Mesenchymal stem cell (in vitro differentiated cells and primary cell): ENCODE data around the gene CAPN5.

Experiments used
- DNase-seq: peaks from one replicate; pipeline ENCODE4 v3.0.0-alpha.2; 2013
- H2AFZ ChIP-seq: one replicate; pipeline ENCODE4 v1.6.1; 2013; ENCODE audit warnings: low read depth, mild to moderate bottlenecking, control low read depth, inconsistent platforms, low read length, moderate library complexity
- H2AK5ac ChIP-seq: 2 replicates; pipeline ENCODE4 v1.6.1; 2013; ENCODE audit warnings: low read length, moderate library complexity, mild to moderate bottlenecking, inconsistent platforms; ENCODE audit not compliant: severe bottlenecking
- H2BK120ac ChIP-seq: one replicate; pipeline ENCODE4 v1.6.1; 2013; ENCODE audit warnings: low read depth, mild to moderate bottlenecking, inconsistent platforms, low read length, moderate library complexity
- H2BK12ac ChIP-seq, 2 experiments: one replicate each; pipeline ENCODE4 v1.6.1; 2013; ENCODE audit warnings: inconsistent platforms in 2 of 2, low read length in 2 of 2, mild to moderate bottlenecking in 2 of 2, moderate library complexity in 2 of 2, control low read depth in 1 of 2
- H2BK15ac ChIP-seq: one replicate; pipeline ENCODE4 v1.6.1; 2013; ENCODE audit warnings: mild to moderate bottlenecking, low read depth, inconsistent platforms; ENCODE audit not compliant: poor library complexity, severe bottlenecking
- H2BK5ac ChIP-seq: 2 replicates; pipeline ENCODE4 v1.6.1; 2013; ENCODE audit warnings: low read depth, mild to moderate bottlenecking, low read length, control low read depth, inconsistent platforms; ENCODE audit not compliant: poor library complexity, severe bottlenecking
- H3K14ac ChIP-seq, 2 experiments: one replicate each; pipeline ENCODE4 v1.6.1; 2013; ENCODE audit warnings: inconsistent platforms in 2 of 2, low read length in 2 of 2, control low read depth in 1 of 2, mild to moderate bottlenecking in 1 of 2, moderate library complexity in 1 of 2
- H3K18ac ChIP-seq, 2 experiments: one replicate each; pipeline ENCODE4 v1.6.1; 2013; ENCODE audit warnings: inconsistent platforms in 2 of 2, low read length in 2 of 2, control low read depth in 1 of 2, low read depth in 1 of 2, mild to moderate bottlenecking in 1 of 2
- H3K23ac ChIP-seq, 2 experiments: one replicate each; pipeline ENCODE4 v1.6.1; 2013; ENCODE audit warnings: inconsistent platforms in 2 of 2, low read length in 2 of 2, mild to moderate bottlenecking in 2 of 2, moderate library complexity in 2 of 2, control low read depth in 1 of 2
- H3K27ac ChIP-seq: 2 replicates; pipeline ENCODE4 v1.5.1; 2013; ENCODE audit warnings: mild to moderate bottlenecking, moderate library complexity, low read length, control low read depth, inconsistent platforms; ENCODE audit not compliant: poor library complexity, severe bottlenecking
- H3K27me3 ChIP-seq, 2 experiments: 2 replicates each; pipeline versions ENCODE4 v1.6.1 to v1.7.0; 2013; ENCODE audit warnings: low read length in 2 of 2, mild to moderate bottlenecking in 2 of 2, moderate library complexity in 2 of 2, control low read depth in 1 of 2, inconsistent platforms in 1 of 2; ENCODE audit not compliant: control insufficient read depth in 1 of 2, insufficient read depth in 1 of 2
- H3K36me3 ChIP-seq, 2 experiments: 2 replicates each; pipeline versions ENCODE4 v1.6.1 to v1.7.0; 2013; ENCODE audit warnings: low read length in 2 of 2, control low read depth in 1 of 2, inconsistent platforms in 1 of 2, low read depth in 1 of 2, mild to moderate bottlenecking in 1 of 2; ENCODE audit not compliant: insufficient read depth in 2 of 2, control insufficient read depth in 1 of 2
- H3K4ac ChIP-seq, 2 experiments: one replicate each; pipeline ENCODE4 v1.6.1; 2013; ENCODE audit warnings: inconsistent platforms in 2 of 2, low read length in 2 of 2, mild to moderate bottlenecking in 2 of 2, moderate library complexity in 2 of 2, control low read depth in 1 of 2, low read depth in 1 of 2
- H3K4me1 ChIP-seq: 2 replicates; pipeline ENCODE4 v1.6.1; 2013; ENCODE audit warnings: low read depth, low read length, control low read depth; ENCODE audit not compliant: control insufficient read depth, insufficient read depth
- H3K4me2 ChIP-seq: 2 replicates; pipeline ENCODE4 v1.6.1; 2013; ENCODE audit warnings: low read length, mild to moderate bottlenecking, inconsistent platforms; ENCODE audit not compliant: poor library complexity, severe bottlenecking
- H3K4me3 ChIP-seq, 2 experiments: 2 replicates each; pipeline versions ENCODE4 v1.5.1 to v1.7.0; 2013; ENCODE audit warnings: low read length in 2 of 2, mild to moderate bottlenecking in 2 of 2, control low read depth in 1 of 2, low read depth in 1 of 2; ENCODE audit not compliant: insufficient read depth in 1 of 2
- H3K79me1 ChIP-seq: replicated peaks from 2 replicates; pipeline ENCODE4 v1.6.1; 2013; ENCODE audit warnings: mild to moderate bottlenecking, control low read depth, low read length, inconsistent platforms; ENCODE audit not compliant: poor library complexity, severe bottlenecking
- H3K9ac ChIP-seq: 2 replicates; pipeline ENCODE4 v1.7.0; 2013; ENCODE audit warnings: mild to moderate bottlenecking, low read length, moderate library complexity
- H3K9me3 ChIP-seq: 2 replicates; pipeline ENCODE4 v1.7.0; 2013; ENCODE audit warnings: mild to moderate bottlenecking, low read length; ENCODE audit not compliant: control insufficient read depth
- H4K8ac ChIP-seq: one replicate; pipeline ENCODE4 v1.6.1; 2013; ENCODE audit warnings: inconsistent platforms, mild to moderate bottlenecking, low read length, moderate library complexity
- H4K91ac ChIP-seq: one replicate; pipeline ENCODE4 v1.6.1; 2013; ENCODE audit warnings: mild to moderate bottlenecking, low read length, inconsistent platforms
- WGBS: methylation state at CpG from one replicate; pipeline ENCODE4 v1.1.7; 2013; ENCODE audit warnings: mixed read lengths; 5-methylcytosine and 5-hydroxymethylcytosine counted together

The CAPN5 gene

DNA sequence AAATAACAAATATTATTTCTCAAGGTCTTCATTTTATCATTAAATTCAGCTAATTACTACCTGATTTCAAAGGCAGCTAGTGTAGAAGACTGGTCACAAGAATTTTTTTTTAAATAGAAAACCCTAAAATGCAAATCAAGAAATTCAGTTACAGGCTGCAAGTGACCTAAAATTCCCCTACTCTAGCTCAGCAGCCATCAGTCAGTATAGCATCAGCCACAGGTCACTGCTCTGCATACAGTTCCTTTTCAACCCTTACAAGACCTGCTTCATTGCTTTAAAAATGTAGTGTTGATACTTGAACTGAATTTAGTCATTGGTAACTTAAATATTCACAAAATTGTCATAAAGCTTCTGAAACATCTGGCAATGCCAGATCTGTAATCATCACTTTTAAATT, 42.0 kb upstream of the CAPN5 start:
- H2AK5ac ChIP-seq, result no peak overlapping the region
- no peak overlapping the region for H3K14ac ChIP-seq
- no peaks in the 10 kb centered on the region for H3K79me1 ChIP-seq
- no peak for DNase-seq
- no peak overlapping the region for H3K27ac ChIP-seq
- no peak overlapping the region for H2BK5ac ChIP-seq
- H3K4me2 ChIP-seq, result no peak overlapping the region
- H3K9me3 ChIP-seq, result no peaks in the 10 kb centered on the region
- peaks cover 0 to 13% of the 10 kb centered on the region in 2 experiments for H3K36me3 ChIP-seq
- no peak overlapping the region for H2AFZ ChIP-seq
- no peak overlapping the region for H3K9ac ChIP-seq
- H2BK12ac ChIP-seq, result no peak overlapping the region
- H2BK120ac ChIP-seq, result no peak overlapping the region
- no peaks in the 10 kb centered on the region for H3K4me1 ChIP-seq
- H2BK15ac ChIP-seq, result no peak overlapping the region
- peaks cover 1 to 7% of the 10 kb centered on the region in 2 experiments for H3K27me3 ChIP-seq
- H3K4ac ChIP-seq, result no peak overlapping the region
- H3K23ac ChIP-seq, result no peak overlapping the region
- no peak overlapping the region for H4K8ac ChIP-seq
- no peak overlapping the region for H3K18ac ChIP-seq
- H4K91ac ChIP-seq, result no peak overlapping the region
- no peak overlapping the region for H3K4me3 ChIP-seq

DNA sequence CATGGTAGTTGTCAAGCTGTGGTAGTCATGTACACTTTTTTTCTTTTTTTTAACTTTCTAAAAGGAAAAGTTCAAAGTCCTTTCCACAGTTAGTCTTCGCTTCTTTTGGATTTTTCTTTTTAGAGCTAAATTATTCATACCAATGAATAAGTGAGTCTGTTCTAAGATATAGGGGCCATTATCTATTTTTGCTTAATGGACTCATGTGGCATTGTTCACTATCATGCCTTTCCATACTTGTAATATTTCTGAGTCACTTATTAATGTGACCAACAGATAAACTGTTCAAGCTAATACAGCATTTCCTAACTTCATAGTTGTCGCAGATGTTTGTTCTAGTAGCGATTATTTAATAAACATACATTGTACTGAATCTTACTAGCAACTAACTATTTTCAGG, 40.5 kb upstream of the CAPN5 start:
- no peak overlapping the region for H3K18ac ChIP-seq
- H2AK5ac ChIP-seq, result no peak overlapping the region
- WGBS, result no CpG with 5 or more reads among the region's 3 CpGs
- H3K27ac ChIP-seq, result no peak overlapping the region
- H3K23ac ChIP-seq, result no peak overlapping the region
- no peaks in the 10 kb centered on the region for H3K79me1 ChIP-seq
- no peak overlapping the region for H4K91ac ChIP-seq
- H3K4ac ChIP-seq, result no peak overlapping the region
- H4K8ac ChIP-seq, result no peak overlapping the region
- H2BK12ac ChIP-seq, result no peak overlapping the region
- H2BK120ac ChIP-seq, result no peak overlapping the region
- no peak overlapping the region for H2AFZ ChIP-seq
- peaks cover 15 to 22% of the 10 kb centered on the region in 2 experiments for H3K27me3 ChIP-seq
- no peaks in the 10 kb centered on the region for H3K9me3 ChIP-seq
- no peaks in the 10 kb centered on the region for H3K4me1 ChIP-seq
- no peak for DNase-seq
- H3K9ac ChIP-seq, result no peak overlapping the region
- peaks cover 0 to 2% of the 10 kb centered on the region in 2 experiments for H3K36me3 ChIP-seq
- no peak overlapping the region for H2BK15ac ChIP-seq
- no peak overlapping the region for H2BK5ac ChIP-seq
- no peak overlapping the region for H3K4me3 ChIP-seq
- no peak overlapping the region for H3K14ac ChIP-seq
- H3K4me2 ChIP-seq, result no peak overlapping the region

- Histone ChIP-seq H3K27ac (no peak overlapping the region), H3K23ac (no peak overlapping the region), H2BK5ac (no peak overlapping the region), H4K8ac (no peak overlapping the region), H3K4me2 (no peak overlapping the region), H3K4me1 (no peaks in the 10 kb centered on the region), H3K18ac (no peak overlapping the region), H3K9ac (no peak overlapping the region), H3K4me3 (no peak overlapping the region), H2AFZ (no peak overlapping the region), H3K4ac (no peak overlapping the region), H2BK12ac (no peak overlapping the region), H2BK15ac (no peak overlapping the region), H3K36me3 (no peaks in the 10 kb centered on the region), H3K79me1 (no peaks in the 10 kb centered on the region), H2BK120ac (no peak overlapping the region), H4K91ac (no peak overlapping the region), H3K9me3 (no peaks in the 10 kb centered on the region), H3K27me3 (peaks cover 15 to 25% of the 10 kb centered on the region in 2 experiments), H3K14ac (no peak overlapping the region), H2AK5ac (no peak overlapping the region)
- WGBS, result 96% methylated on average over 2 of the region's 2 CpGs
- no peak for DNase-seq
Measured at GRCh38 chr11:77026743-77027142, 40.0 kb upstream of the CAPN5 start.

GRCh38 chr11:77027275-77027674, 39.5 kb upstream of the CAPN5 start:
- Histone ChIP-seq H2BK120ac (no peak overlapping the region), H4K91ac (no peak overlapping the region), H3K36me3 (no peaks in the 10 kb centered on the region), H3K27ac (no peak overlapping the region), H3K4ac (no peak overlapping the region), H2BK15ac (no peak overlapping the region), H3K79me1 (no peaks in the 10 kb centered on the region), H2BK12ac (no peak overlapping the region), H3K4me1 (no peaks in the 10 kb centered on the region), H4K8ac (no peak overlapping the region), H3K4me2 (no peak overlapping the region), H3K27me3 (peaks cover 15 to 25% of the 10 kb centered on the region in 2 experiments), H3K18ac (no peak overlapping the region), H3K4me3 (no peak overlapping the region), H3K9ac (no peak overlapping the region), H2AFZ (no peak overlapping the region), H3K23ac (no peak overlapping the region), H2AK5ac (no peak overlapping the region), H3K14ac (no peak overlapping the region), H3K9me3 (no peaks in the 10 kb centered on the region), H2BK5ac (no peak overlapping the region)
- 94% methylated on average over 1 of the region's 1 CpG for WGBS
- no peak for DNase-seq
